HG03439 (cell line): ENCODE results near the gene TH.

Source experiments
- ATAC-seq: cut with Tn5 transposase; IDR thresholded peaks from one replicate; pipeline ENCODE4 v1.9.1; 2021; ENCODE audit warnings: mild to moderate bottlenecking, moderate library complexity; ENCODE audit not compliant: unreplicated experiment

TH gene

DNA sequence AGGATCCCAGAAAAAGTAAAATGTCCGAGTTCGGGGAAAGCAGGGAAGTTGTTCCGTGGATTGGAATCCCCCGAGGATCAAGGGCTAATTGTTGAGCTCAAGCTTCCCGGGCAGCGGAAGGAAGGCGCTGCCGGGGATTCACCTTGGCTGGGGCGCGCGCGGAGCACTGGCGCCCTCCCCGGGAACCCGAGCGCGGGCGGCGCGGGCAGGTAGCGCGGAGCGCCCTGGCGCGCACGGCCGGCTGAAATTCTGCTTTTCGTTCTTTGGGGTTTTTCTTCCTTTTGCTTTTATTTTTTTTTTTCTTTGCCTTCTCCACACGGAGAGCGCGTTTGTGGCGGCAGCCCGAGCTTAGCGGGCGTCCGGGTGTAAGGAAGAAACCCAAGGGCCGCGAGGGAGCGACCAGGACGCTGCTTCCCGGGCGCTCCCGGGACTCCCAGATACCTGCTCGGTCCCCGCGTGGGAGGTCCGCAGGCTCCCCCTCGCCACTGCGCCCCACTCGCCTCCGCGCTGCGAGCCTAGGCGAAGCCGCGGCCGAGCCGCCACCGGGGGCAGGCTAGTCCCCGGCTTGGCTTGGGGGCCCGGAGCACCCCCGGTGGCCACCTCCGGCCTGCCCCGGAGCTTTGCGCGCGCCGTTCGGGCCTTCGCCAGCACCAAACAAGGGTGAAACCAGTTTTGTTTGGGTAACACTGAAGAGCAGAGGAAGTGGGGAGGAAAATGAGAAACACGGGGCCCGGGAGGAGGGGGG, 27.6 kb downstream of the TH start:
- ATAC-seq = no peak

DNA sequence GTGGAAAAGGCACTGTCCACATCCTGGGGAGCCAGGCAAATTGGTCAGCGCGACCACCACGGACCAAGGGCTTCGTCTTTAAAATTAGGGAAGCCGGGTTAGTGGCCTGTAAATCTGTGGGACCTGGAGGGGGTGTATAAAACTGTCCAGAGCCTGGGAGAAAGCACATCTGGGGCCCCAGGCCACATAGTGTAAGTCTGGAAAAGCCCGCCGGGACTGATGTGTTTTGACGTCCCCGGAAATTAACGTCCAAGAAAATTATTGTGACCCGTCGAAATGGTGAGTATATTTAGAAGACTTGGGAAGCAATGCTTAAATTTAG, 28.2 kb downstream of the TH start:
- no peak for ATAC-seq

GRCh38 chr11:2142762-2143202, 28.8 kb downstream of the TH start:
- ATAC-seq = no peak

- ATAC-seq = no peak
Observed at GRCh38 chr11:2142300-2142759, 29.3 kb downstream of the TH start.

- ATAC-seq = no peak
Observed at GRCh38 chr11:2140411-2141400, 30.9 kb downstream of the TH start.

DNA sequence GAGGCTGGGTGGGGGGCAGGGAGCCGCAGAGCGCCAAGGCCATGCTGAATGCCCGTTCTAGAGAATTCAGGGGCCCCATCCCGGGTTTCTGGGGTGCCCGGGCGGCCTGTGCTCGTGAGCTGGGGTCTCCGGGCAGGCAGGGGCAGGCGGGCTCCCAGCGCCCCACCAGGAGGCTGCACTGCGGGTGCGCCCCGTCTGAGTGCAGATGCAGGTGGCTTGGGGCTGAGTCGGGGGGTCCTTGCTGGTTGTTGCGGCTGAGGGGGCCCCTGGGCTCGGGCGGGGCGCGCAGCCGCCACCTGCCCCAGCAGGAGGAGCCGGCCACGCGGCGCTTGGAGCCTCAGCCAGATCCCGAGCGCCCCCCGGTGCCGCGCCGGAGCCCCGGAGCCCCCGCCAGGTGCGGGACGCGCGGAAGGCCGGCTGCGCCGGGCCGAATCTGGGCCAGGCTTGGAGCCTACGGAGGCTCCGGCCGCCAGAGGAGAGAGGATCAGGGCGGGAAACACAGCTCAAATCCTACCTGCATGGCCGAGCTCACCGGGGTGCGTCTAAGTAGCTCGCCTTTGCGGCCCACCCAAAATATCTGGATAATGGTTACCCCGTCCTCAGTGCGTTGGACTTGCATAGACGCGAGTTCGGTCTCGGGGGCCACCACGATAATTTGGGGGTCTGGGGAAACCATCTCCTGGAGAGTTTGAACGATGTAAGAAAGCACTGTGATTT, 31.8 kb downstream of the TH start:
- ATAC-seq = no peak

DNA sequence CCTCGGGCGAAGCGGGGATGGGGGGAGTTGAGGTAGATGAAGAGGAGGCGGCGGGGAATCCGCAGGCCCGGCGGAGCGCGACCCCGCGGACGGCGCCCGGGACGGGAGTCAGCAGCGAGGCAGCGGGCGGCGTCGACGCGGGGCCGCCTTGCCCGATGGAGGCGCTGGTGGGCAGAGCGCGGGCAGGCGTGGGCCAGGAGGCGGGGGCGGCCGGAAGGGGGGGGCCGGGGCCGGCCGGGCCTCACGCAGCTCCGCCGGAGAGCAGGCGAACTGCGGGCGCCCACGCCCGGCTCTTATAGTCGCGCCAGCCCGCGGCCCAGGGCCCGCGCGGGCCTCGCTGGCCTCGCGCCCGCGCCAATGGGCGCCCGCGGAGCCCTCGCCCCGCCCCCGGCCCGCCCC, 32.5 kb downstream of the TH start, which contains the start of gene IGF2:
IGF2 (minus strand) TSS at position 267 of the 399 bp plus-strand sequence. CDS start 3,866 bp downstream, outside the sequence.
- no peak for ATAC-seq

DNA sequence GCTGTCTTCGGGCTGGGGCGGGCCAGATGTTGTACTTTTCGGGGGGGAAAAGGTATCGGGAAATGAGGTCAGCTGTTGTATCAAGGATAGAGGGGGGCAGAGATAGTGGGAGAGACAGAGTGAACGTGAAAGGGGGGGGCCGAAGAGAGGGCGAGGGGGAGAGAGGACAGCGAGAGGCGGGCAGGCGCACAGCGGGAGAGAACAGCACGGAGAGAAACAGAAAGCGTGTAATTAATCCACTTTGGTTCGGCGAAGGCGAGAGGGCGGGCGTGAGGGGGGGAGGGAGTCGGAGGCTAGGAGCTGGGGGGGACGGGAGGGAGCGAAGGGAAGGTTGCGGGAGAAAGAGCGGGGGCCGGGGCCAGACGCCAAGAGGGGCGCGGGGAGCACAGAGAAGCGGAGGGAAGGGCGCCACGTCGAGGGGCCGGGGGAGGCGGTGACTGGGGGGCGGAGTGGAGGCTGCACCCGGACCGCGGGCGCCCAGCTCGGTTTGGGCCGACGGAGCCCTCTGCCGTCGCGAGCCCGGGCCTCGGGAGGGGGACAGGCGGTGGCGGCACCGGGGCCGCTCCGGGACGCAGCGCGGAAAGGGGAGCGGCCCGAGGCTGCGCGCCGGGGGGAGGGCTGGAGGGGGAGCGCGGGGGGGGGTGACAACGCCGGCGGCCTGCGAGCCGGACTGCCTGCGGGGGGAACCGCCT, 33.0 kb downstream of the TH start:
- no peak for ATAC-seq

DNA sequence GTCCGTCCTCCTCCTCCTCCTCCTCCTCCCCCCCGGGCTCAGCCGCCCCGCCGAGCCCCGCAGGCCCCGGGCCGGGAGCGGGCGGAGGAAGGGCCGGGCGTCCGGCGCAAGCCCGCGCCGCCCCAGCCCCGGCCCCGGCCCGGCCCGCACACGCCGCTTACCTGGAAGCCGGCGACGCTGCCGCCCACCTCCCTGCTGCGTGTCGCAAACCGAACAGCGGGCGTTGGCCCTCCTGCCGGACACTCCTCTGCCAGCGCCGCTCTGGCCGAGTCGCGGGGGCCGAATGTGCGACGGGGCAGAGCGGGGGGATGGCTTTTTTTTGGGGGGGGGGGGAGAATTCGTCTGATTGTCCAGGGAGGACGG, 33.6 kb downstream of the TH start:
- no peak for ATAC-seq

DNA sequence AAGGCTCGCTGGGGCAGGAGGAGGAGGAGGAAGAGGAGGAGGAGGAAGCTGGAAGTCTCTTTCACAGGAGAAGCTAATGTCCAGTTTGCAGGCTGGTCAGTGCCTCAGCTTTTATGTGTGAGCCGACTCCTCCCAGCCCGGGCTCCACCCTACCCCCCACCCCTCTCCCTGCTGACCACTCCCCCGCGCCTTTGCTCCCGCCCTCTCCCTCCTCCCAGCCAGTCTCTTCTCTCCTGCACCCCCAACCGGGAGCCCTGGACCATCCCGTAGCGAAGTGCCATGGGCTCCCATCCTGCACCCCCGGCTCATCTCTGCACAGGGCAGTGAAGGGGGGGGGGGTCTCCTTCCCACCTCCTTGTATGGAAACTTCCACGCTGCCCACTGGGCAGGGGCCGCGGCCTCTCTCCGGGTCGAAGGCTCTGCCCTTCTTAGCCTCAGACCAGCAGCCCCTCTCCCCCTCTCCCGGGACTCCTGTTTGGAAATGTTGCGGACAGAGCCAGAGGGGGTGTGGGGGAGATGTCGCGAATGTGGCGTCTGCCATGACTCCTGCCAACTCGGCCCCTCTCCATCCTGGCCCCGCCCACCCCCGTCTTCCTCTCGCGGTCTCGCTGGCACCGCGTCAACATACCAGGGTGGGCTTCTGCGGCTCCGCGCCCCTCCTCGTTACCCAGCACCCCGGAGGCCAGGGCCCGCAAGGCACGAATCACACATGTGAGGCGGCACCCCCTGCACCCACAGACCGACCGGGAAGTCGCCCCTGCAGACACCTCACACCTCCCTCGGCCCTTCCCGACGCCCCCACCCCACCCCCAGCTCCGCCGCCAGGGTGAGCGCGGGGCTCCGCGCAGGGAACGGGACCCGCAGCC, 34.2 kb downstream of the TH start:
- no peak for ATAC-seq

DNA sequence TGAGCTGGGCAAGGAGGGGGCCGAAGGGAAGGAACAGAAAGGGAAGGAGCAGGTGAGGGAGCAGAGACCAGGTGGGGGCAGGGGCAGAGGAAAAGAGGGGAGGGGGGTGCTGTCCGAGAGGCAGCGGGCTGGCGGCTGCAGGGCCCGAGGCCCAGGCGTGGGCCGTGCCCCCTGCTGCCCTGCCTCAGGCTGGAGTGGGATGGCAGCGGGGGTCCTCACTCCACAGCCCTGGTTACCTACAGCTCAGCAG, 34.7 kb downstream of the TH start:
- ATAC-seq = no peak

GRCh38 chr11:2136209-2136951, 35.2 kb downstream of the TH start:
- ATAC-seq = no peak

- no peak for ATAC-seq
Observed at GRCh38 chr11:2135648-2136201, 35.9 kb downstream of the TH start.

GRCh38 chr11:2135018-2135569, 36.5 kb downstream of the TH start:
- ATAC-seq = no peak

- ATAC-seq = no peak
Observed at GRCh38 chr11:2134022-2135010, 37.3 kb downstream of the TH start.

GRCh38 chr11:2133241-2134021, 38.2 kb downstream of the TH start:
- ATAC-seq = no peak

DNA sequence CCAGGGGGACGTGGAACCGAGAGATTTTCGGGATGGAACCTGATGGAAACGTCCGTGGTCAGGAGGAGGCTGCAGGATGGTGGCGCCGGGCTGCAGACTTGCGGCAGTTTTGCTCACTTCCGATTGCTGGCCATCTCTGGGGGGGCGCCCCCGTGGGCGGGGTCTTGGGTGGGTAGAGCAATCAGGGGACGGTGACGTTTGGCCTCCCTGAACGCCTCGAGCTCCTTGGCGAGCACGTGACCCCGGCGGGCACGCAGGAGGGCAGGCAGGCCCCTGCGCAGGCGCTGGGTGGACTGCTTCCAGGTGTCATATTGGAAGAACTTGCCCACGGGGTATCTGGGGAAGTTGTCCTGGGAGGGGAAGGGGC, 38.8 kb downstream of the TH start:
- no peak for ATAC-seq
